ENCODE results near the gene CCDC87. TPM values are rescaled to one million over a fixed set of nuclear protein-coding genes. Genes with fewer than 3 reads are reported as not detected.
A peak's percentile ranks its signal among the peaks of the same experiment; 100 is the strongest.

CCDC87 gene
- total and polyA plus RNA-seq, 8 donors, result 0.07 to 0.44 (median 0.11) TPM

GRCh38 chr11:66625041-66625751 lies 32.3 kb upstream of the CCDC87 start:
- H3K27ac ChIP-seq, result no peak overlapping the region
- H3K9me3 ChIP-seq, result no peaks in the 10 kb centered on the region
- H3K27me3 ChIP-seq, result no peaks in the 10 kb centered on the region
- intact Hi-C loops (cut with DNase I), result no loop called here
- ATAC-seq (no peak), DNase-seq (no peak)
- H3K4me3 ChIP-seq, result no peak overlapping the region
- TF ChIP-seq CTCF (IDR thresholded peaks at IDR 0.05), result no peak
- peaks cover 0 to 87% of the 10 kb centered on the region in 2 donors for H3K36me3 ChIP-seq
- peaks cover 0 to 53% of the 10 kb centered on the region in 2 donors for H3K4me1 ChIP-seq

- no peak for TF ChIP-seq CTCF (IDR thresholded peaks at IDR 0.05)
- H3K9me3 ChIP-seq, result no peaks in the 10 kb centered on the region
- no peak for DNase-seq
- peaks cover 0 to 60% of the 10 kb centered on the region in 2 donors for H3K4me1 ChIP-seq
- intact Hi-C loops (cut with DNase I), result no loop called here
- no peak overlapping the region for H3K4me3 ChIP-seq
- H3K27me3 ChIP-seq, result no peaks in the 10 kb centered on the region
- no peak overlapping the region for H3K27ac ChIP-seq
- no peak for ATAC-seq
- H3K36me3 ChIP-seq, result peaks cover 0 to 80% of the 10 kb centered on the region in 2 donors
Measured at GRCh38 chr11:66624450-66624849, 31.6 kb upstream of the CCDC87 start.

GRCh38 chr11:66619080-66619554 lies 26.3 kb upstream of the CCDC87 start:
- Histone ChIP-seq H3K27me3 (no peaks in the 10 kb centered on the region), H3K9me3 (no peaks in the 10 kb centered on the region), H3K4me1 (peaks cover 10 to 73% of the 10 kb centered on the region in 2 donors), H3K4me3 (peak overlapping the region; percentile 86 to 90), H3K27ac (peak overlapping the region; percentile 41 to 98), H3K36me3 (peaks cover 0 to 26% of the 10 kb centered on the region in 2 donors)
- DNase-seq (peak in 1 of 4 donors; percentile 49), ATAC-seq (peak; percentile 1)
- no peak for TF ChIP-seq CTCF (IDR thresholded peaks at IDR 0.05)
- intact Hi-C loops (cut with DNase I), result no loop called here

GRCh38 chr11:66617155-66617834 lies 24.4 kb upstream of the CCDC87 start:
- no peak for TF ChIP-seq CTCF (IDR thresholded peaks at IDR 0.05)
- intact Hi-C loops (cut with DNase I), result no loop called here
- no peaks in the 10 kb centered on the region for H3K27me3 ChIP-seq
- ATAC-seq, result peak; percentile 61
- H3K9me3 ChIP-seq, result no peaks in the 10 kb centered on the region
- H3K4me3 ChIP-seq, result peak overlapping the region; percentile 86 to 90
- peaks cover 0 to 8% of the 10 kb centered on the region in 2 donors for H3K36me3 ChIP-seq
- peak overlapping the region; percentile 93 to 98 for H3K27ac ChIP-seq
- peak in 2 of 4 donors; percentile 86 to 93 for DNase-seq
- peaks cover 10 to 58% of the 10 kb centered on the region in 2 donors for H3K4me1 ChIP-seq
